GM19351 (cell line): ENCODE results near the gene LRRC56.

ENCODE experiments used
- ATAC-seq: cut with Tn5 transposase; IDR thresholded peaks from one replicate; pipeline ENCODE4 v1.9.1; 2021; ENCODE audit warnings: mild to moderate bottlenecking, moderate library complexity; ENCODE audit not compliant: unreplicated experiment

LRRC56 gene, protein sequence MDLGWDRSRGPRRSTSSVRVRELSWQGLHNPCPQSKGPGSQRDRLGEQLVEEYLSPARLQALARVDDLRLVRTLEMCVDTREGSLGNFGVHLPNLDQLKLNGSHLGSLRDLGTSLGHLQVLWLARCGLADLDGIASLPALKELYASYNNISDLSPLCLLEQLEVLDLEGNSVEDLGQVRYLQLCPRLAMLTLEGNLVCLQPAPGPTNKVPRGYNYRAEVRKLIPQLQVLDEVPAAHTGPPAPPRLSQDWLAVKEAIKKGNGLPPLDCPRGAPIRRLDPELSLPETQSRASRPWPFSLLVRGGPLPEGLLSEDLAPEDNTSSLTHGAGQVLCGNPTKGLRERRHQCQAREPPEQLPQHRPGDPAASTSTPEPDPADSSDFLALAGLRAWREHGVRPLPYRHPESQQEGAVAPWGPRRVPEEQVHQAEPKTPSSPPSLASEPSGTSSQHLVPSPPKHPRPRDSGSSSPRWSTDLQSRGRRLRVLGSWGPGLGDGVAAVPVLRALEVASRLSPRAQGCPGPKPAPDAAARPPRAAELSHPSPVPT

DNA sequence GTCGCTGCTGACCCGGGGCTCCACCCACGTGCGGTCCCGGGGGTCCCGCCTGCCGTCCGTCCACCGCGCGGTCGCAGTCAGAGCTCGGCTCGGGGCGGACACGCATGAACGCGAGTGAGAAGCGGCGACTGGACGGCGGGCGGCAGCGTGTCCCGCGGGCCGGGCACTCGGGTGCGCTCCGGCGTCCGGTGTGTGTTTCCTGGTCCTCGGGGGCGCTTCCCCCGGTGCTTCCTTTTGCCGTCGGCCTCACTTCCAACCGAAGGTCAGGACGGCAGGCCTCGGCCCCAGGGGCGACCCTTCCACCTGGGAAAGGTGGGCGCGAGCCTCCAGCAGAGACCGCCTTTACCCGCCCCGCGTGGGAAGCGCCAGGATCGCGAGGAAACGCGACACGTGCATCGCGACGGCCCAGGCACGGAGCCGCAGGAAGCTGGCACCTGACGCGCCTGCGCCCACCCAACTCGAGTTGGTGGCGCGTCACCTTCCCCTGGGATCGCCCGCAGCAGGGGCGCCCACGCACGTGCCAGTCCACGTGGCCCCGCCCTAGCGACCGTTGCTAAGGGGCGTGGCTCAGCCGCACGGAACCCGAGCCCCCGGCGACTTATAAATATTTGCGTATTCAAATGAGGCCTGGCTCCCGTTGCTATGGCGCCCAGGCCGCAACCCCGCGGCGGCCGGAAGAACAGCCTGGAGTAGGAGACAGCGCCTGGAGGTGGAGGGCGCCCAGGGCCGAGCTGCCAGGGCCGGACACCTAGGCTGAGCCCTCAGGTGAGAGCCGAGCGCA, at the start of gene LRRC56:
TSS of gene LRRC56 (plus strand) at position 687 of the 781 bp plus-strand sequence. CDS start 3,158 bp downstream, outside the sequence.
- peak; percentile 55 for ATAC-seq

DNA sequence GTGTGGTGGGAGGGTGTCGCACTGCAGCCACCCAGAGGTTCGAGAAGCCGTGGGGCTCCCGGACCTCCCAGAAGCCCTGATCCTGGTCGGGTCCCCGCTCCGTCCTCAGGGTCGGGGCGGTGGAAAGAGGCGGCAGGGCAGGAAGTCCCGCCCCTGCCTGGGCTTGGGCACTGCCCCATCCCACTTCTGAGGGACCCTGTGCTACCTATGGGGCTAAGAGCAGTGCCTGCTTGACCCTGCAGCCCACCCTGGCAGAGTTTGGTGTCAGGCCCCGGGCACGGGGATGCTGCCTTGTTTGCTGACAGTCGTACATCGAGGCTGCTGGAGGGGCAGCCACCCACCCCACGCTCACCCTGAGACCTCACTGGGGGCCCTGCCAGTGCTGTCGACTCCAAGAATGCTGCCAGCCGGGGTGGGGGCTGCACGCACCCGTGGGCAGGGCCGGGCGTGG, 49.7 kb upstream of the LRRC56 start:
- ATAC-seq: no peak

DNA sequence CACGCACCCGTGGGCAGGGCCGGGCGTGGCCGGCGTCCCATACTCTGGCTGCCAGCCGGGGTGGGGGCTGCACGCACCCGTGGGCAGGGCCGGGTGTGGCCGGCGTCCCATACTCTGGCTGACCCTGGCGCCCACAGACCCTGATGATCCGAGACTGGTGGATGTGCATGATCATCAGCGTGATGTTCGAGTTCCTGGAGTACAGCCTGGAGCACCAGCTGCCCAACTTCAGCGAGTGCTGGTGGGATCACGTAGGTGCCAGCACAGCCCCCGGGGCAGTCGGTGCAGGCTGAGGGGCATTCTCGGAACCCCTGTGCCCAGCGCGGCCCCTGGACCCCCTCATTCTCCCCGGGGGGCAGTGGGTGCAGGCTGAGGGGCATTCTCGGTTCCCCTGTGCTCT, 49.3 kb upstream of the LRRC56 start:
- no peak for ATAC-seq

DNA sequence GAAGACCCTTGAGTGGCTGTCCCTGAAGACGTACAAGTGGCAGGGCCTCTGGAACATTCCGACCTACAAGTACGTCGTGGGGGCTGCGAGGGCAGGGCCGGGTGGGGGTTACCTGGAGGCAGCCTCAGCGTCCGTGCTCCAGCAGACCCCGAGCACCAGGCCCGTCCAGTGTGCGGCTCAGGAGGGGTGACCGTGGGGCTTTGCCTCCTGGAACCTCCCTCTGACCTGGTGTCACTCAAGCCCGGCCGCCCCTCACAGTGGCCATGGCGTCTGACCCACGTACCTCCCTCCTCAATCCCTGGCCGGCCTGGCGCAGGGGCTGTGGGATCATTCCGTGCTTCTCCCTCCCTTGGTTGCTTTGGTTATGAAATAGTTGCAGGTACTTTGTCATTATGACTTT, 48.7 kb upstream of the LRRC56 start:
- ATAC-seq: no peak

DNA sequence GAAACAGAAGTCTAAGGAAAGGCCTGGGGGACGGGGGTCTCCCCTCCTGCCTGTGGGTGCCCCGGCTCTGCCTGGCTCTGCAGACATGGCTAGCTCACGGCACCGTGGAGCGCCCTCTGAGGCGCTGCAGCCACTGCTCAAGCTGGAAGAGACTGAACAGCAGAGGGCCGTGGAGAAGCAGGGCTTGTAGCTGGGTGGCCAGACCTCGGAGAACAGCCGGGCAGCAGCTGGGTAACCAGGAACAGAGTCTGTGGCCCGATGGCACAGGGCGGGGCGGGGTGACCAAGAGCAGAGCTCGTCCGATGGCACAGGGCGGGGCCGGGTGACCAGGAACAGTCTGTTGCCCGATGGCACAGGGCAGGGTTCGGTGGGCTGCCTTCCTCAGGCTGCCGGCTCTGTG, 48.3 kb upstream of the LRRC56 start:
- no peak for ATAC-seq

DNA sequence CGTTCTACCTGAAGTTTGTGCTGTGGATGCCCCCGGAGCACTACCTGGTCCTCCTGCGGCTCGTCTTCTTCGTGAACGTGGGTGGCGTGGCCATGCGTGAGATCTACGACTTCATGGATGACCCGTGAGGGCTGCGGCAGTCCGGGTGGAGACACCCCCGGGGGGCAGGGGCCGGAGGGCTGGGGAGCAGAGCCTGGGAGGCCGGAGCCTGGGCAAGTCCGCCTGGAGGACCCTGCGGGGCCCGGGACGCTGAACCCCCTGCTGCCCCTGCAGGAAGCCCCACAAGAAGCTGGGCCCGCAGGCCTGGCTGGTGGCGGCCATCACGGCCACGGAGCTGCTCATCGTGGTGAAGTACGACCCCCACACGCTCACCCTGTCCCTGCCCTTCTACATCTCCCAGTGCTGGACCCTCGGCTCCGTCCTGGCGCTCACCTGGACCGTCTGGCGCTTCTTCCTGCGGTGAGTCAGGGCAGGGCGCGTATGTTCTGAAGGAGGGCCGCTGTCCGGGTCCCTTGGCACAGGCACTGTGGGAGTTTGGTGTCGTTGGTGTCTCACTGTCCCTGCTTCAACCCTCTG, 47.6 kb upstream of the LRRC56 start:
- ATAC-seq: no peak

DNA sequence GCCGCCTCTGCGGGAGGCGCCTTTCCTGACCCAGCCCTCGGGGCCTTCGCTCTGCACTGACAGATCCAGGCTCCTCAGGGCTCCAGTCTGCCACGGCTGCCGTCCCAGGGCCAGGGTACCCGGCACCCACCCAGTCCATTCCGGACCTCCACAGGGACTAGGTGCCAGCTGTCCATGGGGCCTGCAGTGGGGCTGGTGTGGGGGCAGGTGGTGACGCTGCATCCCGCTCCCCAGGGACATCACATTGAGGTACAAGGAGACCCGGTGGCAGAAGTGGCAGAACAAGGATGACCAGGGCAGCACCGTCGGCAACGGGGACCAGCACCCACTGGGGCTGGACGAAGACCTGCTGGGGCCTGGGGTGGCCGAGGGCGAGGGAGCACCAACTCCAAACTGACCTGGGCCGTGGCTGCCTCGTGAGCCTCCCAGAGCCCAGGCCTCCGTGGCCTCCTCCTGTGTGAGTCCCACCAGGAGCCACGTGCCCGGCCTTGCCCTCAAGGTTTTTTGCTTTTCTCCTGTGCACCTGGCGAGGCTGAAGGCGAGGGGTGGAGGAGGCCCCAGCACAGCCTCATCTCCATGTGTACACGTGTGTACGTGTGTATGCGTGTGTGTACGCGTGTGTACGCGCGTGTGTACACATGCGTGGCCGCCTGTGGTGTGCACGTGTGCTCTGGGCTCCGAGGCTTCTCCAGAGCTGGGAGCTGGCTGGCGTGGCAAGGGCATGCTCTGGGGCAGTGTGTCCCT, 47.0 kb upstream of the LRRC56 start:
- ATAC-seq: no peak

DNA sequence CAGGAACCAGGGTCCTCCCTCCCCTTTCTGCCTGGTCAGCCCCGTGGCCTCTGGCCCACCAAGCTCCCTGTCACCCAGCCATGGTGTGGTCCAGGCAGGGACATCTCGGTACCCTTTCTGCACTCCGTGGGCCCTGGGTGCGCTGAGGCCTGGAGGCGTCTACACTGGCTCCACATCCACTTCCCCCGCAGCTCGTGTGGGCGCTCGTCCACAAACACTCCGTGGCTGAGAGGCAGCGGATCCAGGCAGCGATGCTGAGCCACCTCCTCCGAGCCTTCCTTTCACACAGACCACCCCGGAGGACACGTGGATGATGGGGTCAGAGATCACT, 46.4 kb upstream of the LRRC56 start:
- ATAC-seq: no peak

DNA sequence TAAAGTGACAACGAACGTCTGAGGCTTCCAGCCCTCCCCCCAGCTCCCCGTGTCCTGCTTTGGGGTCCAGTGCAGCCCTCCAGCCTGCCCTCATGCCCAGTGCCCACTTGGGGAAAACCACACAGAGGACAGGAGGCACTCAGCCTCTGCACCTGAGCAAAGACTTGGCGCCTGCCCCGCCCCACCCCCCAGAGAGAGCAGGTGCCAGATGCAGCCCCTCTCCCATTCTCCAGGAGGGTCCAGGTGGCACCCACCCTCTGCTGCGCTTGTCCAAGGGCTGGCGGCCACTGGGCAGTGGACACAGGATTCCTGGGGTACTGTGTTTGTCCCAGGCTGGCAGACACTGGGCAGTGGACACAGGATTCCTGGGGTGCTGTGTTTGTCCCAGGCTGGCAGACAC, 46.0 kb upstream of the LRRC56 start:
- ATAC-seq: no peak

DNA sequence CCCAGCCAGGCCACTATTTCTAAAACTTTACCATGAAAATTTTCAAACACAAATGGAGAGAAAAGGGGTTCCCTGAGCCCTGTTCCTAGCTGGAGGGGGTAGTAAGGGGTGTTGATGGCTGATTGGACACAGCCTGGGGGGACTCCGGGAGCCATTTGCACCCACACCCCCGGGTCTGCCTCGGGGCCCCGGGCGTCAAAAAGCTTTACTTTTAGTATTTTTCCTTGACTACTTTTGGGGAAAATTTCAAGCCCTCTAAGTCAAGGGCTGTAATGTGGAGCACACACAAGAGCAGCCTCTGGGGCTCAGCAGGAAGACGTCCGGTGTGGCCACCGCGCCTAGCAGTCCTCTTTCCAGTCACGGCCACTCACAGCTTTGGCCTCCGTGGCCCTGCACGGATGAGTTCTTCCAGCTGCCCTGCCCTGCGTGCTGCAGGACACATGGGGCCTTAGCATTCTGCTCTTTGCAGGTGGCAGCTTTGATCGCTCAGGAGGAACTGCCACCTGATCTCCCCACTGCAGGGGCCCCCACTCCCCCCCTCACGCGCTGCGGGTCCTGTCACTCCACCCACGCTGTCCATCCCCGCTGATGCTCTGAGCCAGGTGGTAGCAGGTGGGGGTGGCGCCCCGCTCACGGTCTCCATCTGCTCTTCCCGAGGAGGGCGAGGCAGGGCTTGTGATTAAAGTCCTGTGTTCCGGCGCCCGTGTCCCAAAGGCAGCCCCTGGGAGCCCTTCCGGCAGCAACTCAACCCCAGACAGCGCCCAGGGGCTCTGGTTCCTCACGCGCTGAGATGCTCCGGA, 44.7 kb upstream of the LRRC56 start:
- no peak for ATAC-seq

DNA sequence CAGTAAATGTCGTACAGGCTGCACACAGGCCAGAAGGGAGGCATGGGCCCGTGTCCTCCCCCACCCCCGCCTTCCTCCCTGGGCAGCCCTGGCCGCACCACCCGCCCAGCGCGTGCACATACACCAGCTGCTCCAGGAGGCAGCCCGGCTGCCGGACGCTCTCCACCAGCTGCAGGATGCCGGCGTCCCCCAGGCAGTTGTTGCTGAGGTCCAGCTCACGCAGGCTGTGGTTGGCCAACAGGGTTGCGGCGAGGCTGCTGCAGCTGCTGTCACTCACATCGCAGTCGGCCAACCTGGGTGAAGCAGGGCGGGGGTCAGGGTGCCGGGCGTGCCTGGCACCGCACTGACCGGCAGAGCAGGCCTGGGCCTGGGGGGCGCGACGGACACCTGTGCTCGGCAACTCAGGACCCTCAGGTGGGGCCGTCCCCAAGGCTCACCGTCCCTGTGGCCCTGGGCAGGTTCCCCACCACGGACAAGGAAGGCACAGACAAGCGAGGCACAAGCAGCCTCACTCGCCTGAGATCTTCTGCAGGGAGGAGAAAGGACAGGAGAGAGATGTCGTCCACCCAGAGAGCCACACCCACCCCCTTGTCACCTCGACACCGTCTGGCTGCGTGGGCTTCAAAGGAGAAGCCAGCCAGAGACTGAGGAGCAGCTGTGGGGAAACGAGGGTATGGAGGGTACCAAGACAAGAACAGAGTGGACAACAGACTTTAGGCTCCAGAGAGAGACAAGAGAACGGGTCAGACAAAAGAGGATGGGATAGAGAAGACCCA, 42.4 kb upstream of the LRRC56 start:
- ATAC-seq: no peak

DNA sequence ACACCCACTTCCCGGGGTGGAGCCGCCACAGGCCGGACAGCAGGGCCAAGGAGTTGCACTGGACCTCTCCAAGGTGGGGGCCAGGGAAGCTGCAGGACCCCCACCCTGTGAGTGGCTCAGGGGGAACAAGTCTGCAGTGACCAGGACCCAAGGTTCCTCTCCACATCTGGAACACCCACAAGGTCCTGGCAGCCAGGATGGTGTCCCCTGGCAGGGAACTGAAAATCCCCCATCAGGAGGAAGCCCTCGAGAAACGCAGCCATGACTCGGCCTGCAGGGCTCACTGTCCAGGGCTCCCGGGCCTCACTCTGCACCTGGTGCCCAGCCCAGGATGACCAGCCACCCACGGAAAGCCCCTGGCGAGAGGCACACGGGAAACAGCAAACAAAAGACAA, 41.8 kb upstream of the LRRC56 start:
- no peak for ATAC-seq

DNA sequence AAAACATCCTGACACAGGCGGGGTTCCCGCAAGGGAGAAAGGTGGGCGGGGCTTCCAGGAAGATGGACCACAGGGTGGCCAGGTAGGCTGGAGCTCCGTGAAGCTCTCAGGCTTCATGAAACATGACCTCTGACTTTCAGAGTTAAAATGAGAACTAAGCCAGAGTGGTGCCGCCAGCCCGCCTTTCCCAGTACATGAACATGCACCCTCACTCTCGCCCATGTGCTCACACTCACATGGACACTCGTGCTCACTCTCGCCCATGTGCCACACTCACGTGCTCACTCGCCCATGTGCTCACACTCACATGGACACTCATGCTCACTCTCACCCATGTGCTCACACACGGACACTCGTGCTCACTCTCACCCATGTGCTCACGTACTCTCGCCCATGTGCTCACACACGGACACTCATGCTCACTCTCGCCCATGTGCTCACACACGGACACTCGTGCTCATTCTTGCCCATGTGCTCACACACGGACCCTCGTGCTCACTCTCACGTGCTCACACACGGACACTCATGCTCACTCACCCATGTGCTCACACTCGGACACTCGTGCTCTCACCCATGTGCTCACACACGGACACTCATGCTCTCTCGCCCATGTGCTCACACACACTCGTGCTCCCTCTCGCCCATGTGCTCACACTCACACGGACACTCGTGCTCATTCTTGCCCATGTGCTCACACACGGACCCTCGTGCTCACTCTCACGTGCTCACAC, 40.3 kb upstream of the LRRC56 start:
- no peak for ATAC-seq

DNA sequence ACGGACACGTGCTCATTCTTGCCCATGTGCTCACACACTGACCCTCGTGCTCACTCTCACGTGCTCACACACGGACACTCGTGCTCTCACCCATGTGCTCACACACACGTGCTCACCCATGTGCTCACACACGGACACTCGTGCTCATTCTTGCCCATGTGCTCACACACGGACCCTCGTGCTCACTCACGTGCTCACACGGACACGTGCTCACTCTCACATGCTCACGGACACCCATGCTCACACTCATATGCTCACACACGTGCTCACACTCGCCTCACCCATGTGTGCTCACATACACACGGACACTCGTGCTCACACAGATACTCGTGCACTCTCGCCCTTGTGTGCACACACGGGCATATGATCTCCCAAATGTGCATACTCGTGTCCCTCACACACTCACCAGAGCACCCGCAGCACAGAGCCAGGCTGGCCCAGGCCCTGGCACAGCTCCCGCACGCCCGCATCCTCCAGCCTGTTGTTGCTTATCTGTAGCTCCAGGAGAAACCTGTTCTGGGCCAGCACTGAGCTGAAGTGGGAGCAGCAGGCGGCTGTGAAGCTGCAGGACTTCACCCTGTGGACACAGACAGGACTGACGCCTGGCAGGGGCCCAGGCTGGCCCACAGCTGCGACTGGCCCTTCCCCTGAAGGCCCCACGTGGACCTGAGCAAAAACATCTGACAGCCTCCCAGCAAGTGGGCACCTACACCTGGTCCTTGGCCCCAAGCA, 39.6 kb upstream of the LRRC56 start:
- no peak for ATAC-seq

DNA sequence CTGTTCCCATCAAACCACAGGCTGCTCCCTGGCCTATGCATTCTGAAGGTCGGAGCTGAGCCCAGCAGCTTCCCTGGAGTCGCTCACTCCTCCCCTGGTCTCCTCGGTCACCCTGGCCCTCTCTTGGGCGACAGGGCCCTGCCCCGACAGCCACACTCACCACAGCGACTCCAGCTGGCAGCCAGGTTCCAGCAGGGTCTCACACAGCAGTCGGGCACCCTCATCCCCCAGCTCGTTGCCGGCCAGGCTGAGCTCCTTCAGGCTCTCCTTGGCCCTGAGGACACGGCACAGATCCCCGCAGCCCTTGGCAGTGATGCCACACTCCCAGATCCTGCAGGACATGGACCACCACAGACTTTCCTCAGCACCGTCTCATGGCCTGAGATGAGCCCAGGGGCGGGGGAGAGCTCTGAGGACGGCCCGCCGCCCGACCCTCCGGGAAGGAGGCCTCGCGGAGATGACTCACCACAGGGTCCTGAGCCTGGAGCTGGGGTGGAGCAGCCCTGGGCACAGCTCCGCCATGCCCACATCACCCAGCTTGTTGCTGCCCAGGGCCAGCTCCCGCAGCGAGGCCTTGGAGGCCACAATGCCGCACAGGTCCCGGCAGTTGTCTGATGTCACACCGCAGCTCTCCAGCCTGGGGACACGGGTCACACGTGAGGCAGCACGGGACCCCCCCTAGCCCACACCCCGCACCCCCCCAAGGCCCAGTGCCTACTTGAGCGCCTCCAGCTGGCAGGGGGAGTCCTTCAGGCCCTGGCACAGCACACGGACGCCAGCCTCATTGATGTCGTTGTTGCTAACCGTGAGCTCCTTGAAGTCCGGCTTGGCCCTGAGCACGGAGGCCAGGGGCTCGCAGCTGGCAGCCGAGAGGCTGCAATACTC, 38.8 kb upstream of the LRRC56 start:
- no peak for ATAC-seq

DNA sequence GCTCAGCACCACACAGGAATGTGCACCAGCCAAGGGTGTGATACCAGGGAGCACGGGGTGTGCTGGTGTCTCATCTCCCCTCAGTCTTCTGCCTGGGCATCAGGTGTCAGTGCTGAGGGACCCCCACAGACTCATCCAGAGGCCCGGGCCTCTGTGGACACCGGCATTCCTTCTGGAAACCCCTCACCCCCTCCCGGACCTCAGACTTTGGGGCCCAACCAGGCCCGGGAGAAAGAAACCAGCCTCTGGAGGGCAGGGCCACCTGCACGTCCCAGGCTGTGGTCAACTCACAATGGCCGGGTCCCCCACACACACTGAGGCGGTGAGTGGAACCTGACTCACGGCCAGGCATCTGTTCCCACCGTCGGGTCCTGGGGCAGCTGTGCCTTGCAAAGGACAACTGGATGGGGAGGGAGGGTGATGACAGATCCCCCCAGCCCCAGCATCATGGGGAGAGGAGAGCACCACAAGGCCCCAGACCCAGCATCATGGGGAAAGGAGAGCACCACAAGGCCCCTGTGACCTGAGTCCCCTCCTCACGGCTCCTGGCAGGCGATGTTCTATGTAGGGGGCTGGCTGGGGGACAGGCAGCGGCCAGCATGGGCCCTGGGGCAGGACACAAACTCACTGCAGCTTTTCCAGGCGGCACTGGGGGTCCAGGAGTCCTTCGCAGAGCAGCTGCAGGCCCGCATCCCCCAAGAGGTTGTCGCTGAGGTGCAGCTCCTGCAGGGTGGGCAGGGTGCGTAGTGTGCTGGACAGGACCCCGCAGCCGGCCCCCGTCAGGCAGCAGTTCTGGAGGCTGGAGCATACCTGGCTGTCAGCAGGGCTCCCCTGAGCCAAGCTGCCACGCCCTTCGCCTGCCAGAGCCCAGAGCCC, 37.9 kb upstream of the LRRC56 start:
- no peak for ATAC-seq
